AG09309 (cell line): ENCODE data around the gene EEIG1.
A peak's percentile ranks its signal among the peaks of the same experiment; 100 is the strongest.

Source experiments
- DNase-seq: peaks from one replicate; pipeline ENCODE4 v3.0.0-alpha.2; 2010; ENCODE audit warnings: low read depth
- H3K4me3 ChIP-seq: 2 replicates; pipeline ENCODE4 v1.5.1; 2011; ENCODE audit warnings: mild to moderate bottlenecking, low read depth, low read length, moderate library complexity; ENCODE audit not compliant: control insufficient read depth
- CTCF ChIP-seq: IDR thresholded peaks from 2 replicates; pipeline ENCODE4 v1.5.1; 2011; ENCODE audit warnings: mild to moderate bottlenecking, low read depth, low read length, inconsistent platforms; ENCODE audit not compliant: insufficient read depth, control insufficient read depth; ENCODE audit errors: missing control alignments

EEIG1 gene

GRCh38 chr9:127972236-127972871 lies 8.4 kb downstream of the EEIG1 start:
- TF ChIP-seq CTCF, result no peak
- H3K4me3 ChIP-seq, result no peak overlapping the region
- no peak for DNase-seq

- no peak for DNase-seq
- no peak for TF ChIP-seq CTCF
- H3K4me3 ChIP-seq, result no peak overlapping the region
Measured at GRCh38 chr9:127971357-127972235, 9.2 kb downstream of the EEIG1 start.

GRCh38 chr9:127970401-127971313 lies 10.1 kb downstream of the EEIG1 start:
- TF ChIP-seq CTCF, result no peak
- H3K4me3 ChIP-seq, result no peak overlapping the region
- no peak for DNase-seq

- TF ChIP-seq CTCF, result no peak
- peak; percentile 56 for DNase-seq
- H3K4me3 ChIP-seq, result no peak overlapping the region
Measured at GRCh38 chr9:127968700-127969383, 11.9 kb downstream of the EEIG1 start.

GRCh38 chr9:127968042-127968441 lies 12.7 kb downstream of the EEIG1 start:
- no peak for DNase-seq
- H3K4me3 ChIP-seq, result no peak overlapping the region
- no peak for TF ChIP-seq CTCF
